Neural cell (in vitro differentiated cells): Measurements from ENCODE around the gene PAX8. TPM values are rescaled to one million over a fixed set of nuclear protein-coding genes. Genes with fewer than 3 reads are reported as not detected.

Experiments used
- H2AFZ ChIP-seq: fragments of 200-600, 300-800 bp; sonication (generic), shearing (Covaris generic); 2 replicates; pipeline ENCODE4 v1.6.0; 2014; ENCODE audit warnings: low read depth, mild to moderate bottlenecking, antibody characterized with exemption, low read length, moderate library complexity
- H3F3A ChIP-seq: fragments of 200-600 bp; shearing (Covaris generic); 2 replicates; pipeline ENCODE4 v1.6.1; 2016; ENCODE audit warnings: mild to moderate bottlenecking, moderate library complexity, mixed read lengths, antibody characterized with exemption, low read length; ENCODE audit not compliant: insufficient read depth, poor library complexity, severe bottlenecking
- H3K27ac ChIP-seq: fragments of 200-600, 300-800 bp; sonication (generic), shearing (Covaris generic); 2 replicates; pipeline ENCODE4 v1.5.1; 2014; ENCODE audit warnings: mild to moderate bottlenecking, low read length, moderate library complexity
- H3K27me3 ChIP-seq: fragments of 300-800, 200-600 bp; sonication (generic), shearing (Covaris generic); 2 replicates; pipeline ENCODE4 v1.6.0; 2014; ENCODE audit warnings: mild to moderate bottlenecking, low read depth, low read length, moderate library complexity; ENCODE audit not compliant: insufficient read depth
- H3K36me3 ChIP-seq: fragments of 300-800, 200-600 bp; sonication (generic), shearing (Covaris generic); 2 replicates; pipeline ENCODE4 v1.5.1; 2014; ENCODE audit warnings: mild to moderate bottlenecking, antibody characterized with exemption, low read length, moderate library complexity; ENCODE audit not compliant: insufficient read depth
- H3K4me2 ChIP-seq: fragments of 300-800, 200-600 bp; sonication (generic), shearing (Covaris generic); 2 replicates; pipeline ENCODE4 v1.6.0; 2014; ENCODE audit warnings: mild to moderate bottlenecking, low read length
- H3K4me3 ChIP-seq: fragments of 300-800, 200-600 bp; sonication (generic), shearing (Covaris generic); 2 replicates; pipeline ENCODE4 v1.5.1; 2014; ENCODE audit warnings: mild to moderate bottlenecking, low read length, moderate library complexity
- H3K79me2 ChIP-seq: fragments of 200-600 bp; shearing (Covaris generic); replicated peaks from 2 replicates; pipeline ENCODE4 v1.6.0; 2014; ENCODE audit warnings: mild to moderate bottlenecking, low read length, moderate library complexity; ENCODE audit not compliant: insufficient read depth
- H3K9ac ChIP-seq: fragments of 300-800, 200-600 bp; sonication (generic), shearing (Covaris generic); 2 replicates; pipeline ENCODE4 v1.6.1; 2016; ENCODE audit warnings: mild to moderate bottlenecking, low read length, mixed read lengths
- H3K9me2 ChIP-seq: fragments of 200-600 bp; shearing (Covaris generic); 2 replicates; pipeline ENCODE4 v1.6.1; 2016; ENCODE audit warnings: mild to moderate bottlenecking, low read length, mixed read lengths; ENCODE audit not compliant: insufficient read depth
- H3K9me3 ChIP-seq: fragments of 200-600, 300-800 bp; sonication (generic), shearing (Covaris generic); 2 replicates; pipeline ENCODE4 v1.6.1; 2016; ENCODE audit warnings: mild to moderate bottlenecking, mixed run types, low read length, moderate library complexity, mixed read lengths
- H4K20me1 ChIP-seq: fragments of 200-600 bp; shearing (Covaris generic); 2 replicates; pipeline ENCODE4 v1.6.1; 2016; ENCODE audit warnings: mild to moderate bottlenecking, mixed run types; ENCODE audit not compliant: insufficient read depth
- EP300 ChIP-seq: fragments of 450-650 bp; conservative IDR thresholded peaks from 2 replicates; pipeline ENCODE4 v1.6.1; 2014; ENCODE audit warnings: antibody characterized with exemption, mild to moderate bottlenecking, moderate library complexity; ENCODE audit not compliant: poor library complexity, severe bottlenecking
- EZH2 ChIP-seq: fragments of 200-600, 300-800 bp; shearing (Covaris generic), sonication (generic); IDR thresholded peaks from 2 replicates; pipeline ENCODE4 v1.6.1; 2014; ENCODE audit warnings: antibody characterized with exemption, low read length, borderline replicate concordance, mild to moderate bottlenecking; ENCODE audit not compliant: insufficient read depth, poor library complexity, severe bottlenecking
- MXI1 ChIP-seq: fragments of 450-650 bp; conservative IDR thresholded peaks from 2 replicates; pipeline ENCODE4 v1.6.1; 2014; ENCODE audit warnings: antibody characterized with exemption, mild to moderate bottlenecking; ENCODE audit not compliant: poor library complexity, severe bottlenecking
- POLR2AphosphoS5 ChIP-seq: IDR thresholded peaks from 2 replicates; pipeline ENCODE4 v1.6.1; 2012
- RAD21 ChIP-seq: fragments of 450-650 bp; conservative IDR thresholded peaks from 2 replicates; pipeline ENCODE4 v1.6.1; 2014; ENCODE audit warnings: antibody characterized with exemption, mild to moderate bottlenecking, moderate library complexity
- SMC3 ChIP-seq: fragments of 450-650 bp; conservative IDR thresholded peaks from 2 replicates; pipeline ENCODE4 v1.6.1; 2014; ENCODE audit warnings: antibody characterized with exemption, mild to moderate bottlenecking, moderate library complexity; ENCODE audit not compliant: poor library complexity
- TAF1 ChIP-seq: IDR thresholded peaks from 2 replicates; pipeline ENCODE4 v1.6.1; 2012; ENCODE audit warnings: low read depth
- polyA plus RNA-seq: library from polyadenylated mRNA; depleted of rRNA; stranded (reverse); fragments of >200 nt; gene quantifications from 2 replicates; pipeline ENCODE4 v1.2.3, GENCODE V29; 2014
- TF ChIP-seq, protein P1 (sequence below): IDR thresholded peaks from 2 replicates; pipeline ENCODE4 v1.6.1; 2012; ENCODE audit warnings: borderline replicate concordance
- TF ChIP-seq, protein P2 (sequence below): fragments of 450-650 bp; IDR thresholded peaks from 2 replicates; pipeline ENCODE4 v1.5.1; 2014; ENCODE audit warnings: antibody characterized with exemption, mild to moderate bottlenecking, moderate library complexity; ENCODE audit not compliant: poor library complexity, severe bottlenecking

Gene PAX8
- polyA plus RNA-seq, 1 donor from 2014 or later = not detected

DNA sequence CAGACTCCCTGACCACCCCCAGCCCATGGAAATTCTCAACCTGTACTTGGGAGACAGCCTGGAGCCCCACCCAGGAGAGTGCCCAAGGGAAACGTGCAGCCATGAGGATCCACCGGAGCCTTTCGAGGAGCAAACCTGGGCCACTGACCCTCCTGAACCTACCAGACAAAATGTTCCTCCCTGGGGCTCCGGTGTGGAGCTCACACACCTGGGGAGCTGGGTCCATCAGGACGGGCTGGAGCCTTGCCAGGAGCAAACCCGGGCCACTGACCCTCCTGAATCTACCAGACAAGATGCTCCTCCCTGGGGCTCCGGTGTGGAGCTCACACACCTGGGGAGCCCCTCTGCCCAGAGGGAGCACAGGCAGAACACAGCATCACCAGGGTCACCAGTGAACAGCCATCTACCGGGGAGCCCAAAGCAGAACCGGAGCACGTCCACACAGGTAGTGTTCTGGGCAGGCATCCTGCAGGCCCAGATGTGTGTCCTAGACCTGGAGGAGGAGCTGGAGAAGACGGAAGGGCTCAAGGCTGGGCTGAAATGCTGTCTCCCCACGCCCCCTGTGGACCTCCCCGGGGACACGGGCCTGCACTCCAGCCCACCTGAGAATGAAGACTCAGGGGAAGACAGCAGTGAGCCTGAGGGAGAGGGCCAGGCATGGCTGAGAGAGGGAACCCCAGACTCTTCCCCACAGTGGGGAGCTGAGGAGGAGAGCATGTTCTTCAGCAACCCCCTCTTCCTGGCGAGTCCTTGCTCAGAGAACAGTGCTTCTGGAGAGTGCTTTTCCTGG, 96.1 kb downstream of the PAX8 start:
- H3K9me3 ChIP-seq = no peaks in the 10 kb centered on the region
- no peaks in the 10 kb centered on the region for H3K27me3 ChIP-seq
- H3K79me2 ChIP-seq = no peaks in the 10 kb centered on the region
- H3F3A ChIP-seq = no peaks in the 10 kb centered on the region
- no peak overlapping the region for H2AFZ ChIP-seq
- no peak overlapping the region for H3K4me3 ChIP-seq
- H3K36me3 ChIP-seq = no peaks in the 10 kb centered on the region
- no peak overlapping the region for H3K27ac ChIP-seq
- no peak overlapping the region for H3K4me2 ChIP-seq
- no peak overlapping the region for H3K9ac ChIP-seq
- TF ChIP-seq TAF1 (no peak), SMC3 (no peak), MXI1 (no peak), RAD21 (no peak), POLR2AphosphoS5 (no peak), EP300 (no peak), EZH2 (no peak)
- TF ChIP-seq, protein P1, sequence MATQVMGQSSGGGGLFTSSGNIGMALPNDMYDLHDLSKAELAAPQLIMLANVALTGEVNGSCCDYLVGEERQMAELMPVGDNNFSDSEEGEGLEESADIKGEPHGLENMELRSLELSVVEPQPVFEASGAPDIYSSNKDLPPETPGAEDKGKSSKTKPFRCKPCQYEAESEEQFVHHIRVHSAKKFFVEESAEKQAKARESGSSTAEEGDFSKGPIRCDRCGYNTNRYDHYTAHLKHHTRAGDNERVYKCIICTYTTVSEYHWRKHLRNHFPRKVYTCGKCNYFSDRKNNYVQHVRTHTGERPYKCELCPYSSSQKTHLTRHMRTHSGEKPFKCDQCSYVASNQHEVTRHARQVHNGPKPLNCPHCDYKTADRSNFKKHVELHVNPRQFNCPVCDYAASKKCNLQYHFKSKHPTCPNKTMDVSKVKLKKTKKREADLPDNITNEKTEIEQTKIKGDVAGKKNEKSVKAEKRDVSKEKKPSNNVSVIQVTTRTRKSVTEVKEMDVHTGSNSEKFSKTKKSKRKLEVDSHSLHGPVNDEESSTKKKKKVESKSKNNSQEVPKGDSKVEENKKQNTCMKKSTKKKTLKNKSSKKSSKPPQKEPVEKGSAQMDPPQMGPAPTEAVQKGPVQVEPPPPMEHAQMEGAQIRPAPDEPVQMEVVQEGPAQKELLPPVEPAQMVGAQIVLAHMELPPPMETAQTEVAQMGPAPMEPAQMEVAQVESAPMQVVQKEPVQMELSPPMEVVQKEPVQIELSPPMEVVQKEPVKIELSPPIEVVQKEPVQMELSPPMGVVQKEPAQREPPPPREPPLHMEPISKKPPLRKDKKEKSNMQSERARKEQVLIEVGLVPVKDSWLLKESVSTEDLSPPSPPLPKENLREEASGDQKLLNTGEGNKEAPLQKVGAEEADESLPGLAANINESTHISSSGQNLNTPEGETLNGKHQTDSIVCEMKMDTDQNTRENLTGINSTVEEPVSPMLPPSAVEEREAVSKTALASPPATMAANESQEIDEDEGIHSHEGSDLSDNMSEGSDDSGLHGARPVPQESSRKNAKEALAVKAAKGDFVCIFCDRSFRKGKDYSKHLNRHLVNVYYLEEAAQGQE = no peak
- TF ChIP-seq, protein P2, sequence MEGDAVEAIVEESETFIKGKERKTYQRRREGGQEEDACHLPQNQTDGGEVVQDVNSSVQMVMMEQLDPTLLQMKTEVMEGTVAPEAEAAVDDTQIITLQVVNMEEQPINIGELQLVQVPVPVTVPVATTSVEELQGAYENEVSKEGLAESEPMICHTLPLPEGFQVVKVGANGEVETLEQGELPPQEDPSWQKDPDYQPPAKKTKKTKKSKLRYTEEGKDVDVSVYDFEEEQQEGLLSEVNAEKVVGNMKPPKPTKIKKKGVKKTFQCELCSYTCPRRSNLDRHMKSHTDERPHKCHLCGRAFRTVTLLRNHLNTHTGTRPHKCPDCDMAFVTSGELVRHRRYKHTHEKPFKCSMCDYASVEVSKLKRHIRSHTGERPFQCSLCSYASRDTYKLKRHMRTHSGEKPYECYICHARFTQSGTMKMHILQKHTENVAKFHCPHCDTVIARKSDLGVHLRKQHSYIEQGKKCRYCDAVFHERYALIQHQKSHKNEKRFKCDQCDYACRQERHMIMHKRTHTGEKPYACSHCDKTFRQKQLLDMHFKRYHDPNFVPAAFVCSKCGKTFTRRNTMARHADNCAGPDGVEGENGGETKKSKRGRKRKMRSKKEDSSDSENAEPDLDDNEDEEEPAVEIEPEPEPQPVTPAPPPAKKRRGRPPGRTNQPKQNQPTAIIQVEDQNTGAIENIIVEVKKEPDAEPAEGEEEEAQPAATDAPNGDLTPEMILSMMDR = no peak
- no peaks in the 10 kb centered on the region for H4K20me1 ChIP-seq
- no peaks in the 10 kb centered on the region for H3K9me2 ChIP-seq

DNA sequence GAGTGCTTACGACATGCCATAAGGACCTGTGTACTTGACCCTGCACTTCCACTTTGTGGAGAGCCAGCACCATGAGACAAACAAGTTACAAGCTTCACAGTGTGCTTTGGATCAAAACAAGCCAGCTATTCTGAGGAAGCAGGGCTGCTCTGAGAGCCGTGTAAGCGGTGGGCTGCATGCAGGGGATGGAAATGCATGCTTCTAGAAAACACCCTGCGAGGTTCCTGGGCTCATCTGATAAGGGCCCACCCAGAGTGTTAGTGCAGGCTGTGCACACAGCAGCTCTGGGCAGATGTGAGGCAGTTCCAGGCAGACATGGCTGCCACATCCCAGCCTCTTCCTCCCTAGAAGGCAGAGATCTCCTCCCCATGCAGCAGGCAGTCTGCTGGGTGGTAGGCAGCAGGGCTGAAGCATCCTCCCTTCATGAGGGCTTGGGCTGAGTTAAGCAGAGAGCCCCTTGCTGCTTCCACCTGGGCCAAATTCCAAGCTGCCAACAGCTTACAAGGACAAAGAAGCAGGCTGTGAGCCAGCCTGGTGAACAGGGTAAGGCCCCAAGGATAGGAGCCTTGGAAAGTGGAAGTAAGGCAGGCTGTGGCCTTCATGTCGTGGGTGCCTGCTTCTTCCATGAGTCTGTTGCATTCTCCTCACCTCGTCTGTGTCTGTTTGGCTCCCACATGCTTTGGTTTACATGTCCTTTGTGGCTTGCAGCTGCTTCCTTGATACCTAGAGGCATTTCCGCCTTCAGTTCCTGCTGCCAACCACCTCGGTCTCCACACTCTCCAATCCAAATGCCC, 97.3 kb downstream of the PAX8 start:
- Histone ChIP-seq H3K36me3 (no peaks in the 10 kb centered on the region), H3K9me3 (no peaks in the 10 kb centered on the region), H3K9me2 (no peaks in the 10 kb centered on the region), H3K4me3 (no peak overlapping the region), H3F3A (no peaks in the 10 kb centered on the region), H3K9ac (no peak overlapping the region), H3K79me2 (no peaks in the 10 kb centered on the region), H3K27ac (no peak overlapping the region), H3K4me2 (no peak overlapping the region), H2AFZ (no peak overlapping the region), H3K27me3 (no peaks in the 10 kb centered on the region), H4K20me1 (no peaks in the 10 kb centered on the region)
- no peak for TF ChIP-seq TAF1
- TF ChIP-seq MXI1 = no peak
